HFF-Myc (cell line): ENCODE measurements around the gene KRT72.

Experiments used
- DNase-seq: peaks from one replicate; pipeline ENCODE4 v3.0.0-alpha.2; 2011; ENCODE audit warnings: low read depth; ENCODE audit errors: extremely low read depth
- H3K4me3 ChIP-seq: replicated peaks from 2 replicates; pipeline ENCODE4 v1.5.1; 2011; ENCODE audit warnings: low read depth, mild to moderate bottlenecking, control low read depth, low read length
- CTCF ChIP-seq: IDR thresholded peaks from 2 replicates; pipeline ENCODE4 v1.5.1; 2012; ENCODE audit warnings: mild to moderate bottlenecking, low read depth, low read length, control low read depth; ENCODE audit errors: missing control alignments

The KRT72 gene

DNA sequence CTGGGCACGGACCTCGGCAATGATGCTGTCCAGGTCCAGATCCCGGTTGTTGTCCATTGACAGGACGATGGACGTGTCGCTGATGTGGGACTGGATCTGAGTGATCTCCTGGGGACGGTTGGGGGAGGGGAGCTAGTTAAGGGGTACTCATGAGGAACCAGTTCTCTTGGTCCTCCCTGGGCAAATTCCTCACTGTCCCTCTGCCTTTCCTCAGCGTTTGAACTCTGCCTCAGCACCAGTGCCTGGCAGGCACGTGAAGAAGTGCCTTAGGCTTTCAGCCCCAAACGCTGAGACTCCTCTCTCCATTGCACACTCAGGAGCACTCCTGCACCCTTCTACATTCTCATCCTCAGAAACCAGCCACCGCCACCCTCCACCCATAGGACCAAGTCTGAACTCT lies 9.7 kb downstream of the KRT72 start:
- no peak for TF ChIP-seq CTCF
- H3K4me3 ChIP-seq, result no peak overlapping the region
- no peak for DNase-seq

- H3K4me3 ChIP-seq, result no peak overlapping the region
- no peak for TF ChIP-seq CTCF
- no peak for DNase-seq
These were observed 11.2 kb downstream of the KRT72 start for GRCh38 chr12:52590021-52590420.

GRCh38 chr12:52587563-52587962 lies 13.7 kb downstream of the KRT72 start:
- no peak for TF ChIP-seq CTCF
- H3K4me3 ChIP-seq, result no peak overlapping the region
- DNase-seq, result no peak

GRCh38 chr12:52585946-52586345 lies 15.3 kb downstream of the KRT72 start:
- no peak for DNase-seq
- TF ChIP-seq CTCF, result no peak
- H3K4me3 ChIP-seq, result no peak overlapping the region

DNA sequence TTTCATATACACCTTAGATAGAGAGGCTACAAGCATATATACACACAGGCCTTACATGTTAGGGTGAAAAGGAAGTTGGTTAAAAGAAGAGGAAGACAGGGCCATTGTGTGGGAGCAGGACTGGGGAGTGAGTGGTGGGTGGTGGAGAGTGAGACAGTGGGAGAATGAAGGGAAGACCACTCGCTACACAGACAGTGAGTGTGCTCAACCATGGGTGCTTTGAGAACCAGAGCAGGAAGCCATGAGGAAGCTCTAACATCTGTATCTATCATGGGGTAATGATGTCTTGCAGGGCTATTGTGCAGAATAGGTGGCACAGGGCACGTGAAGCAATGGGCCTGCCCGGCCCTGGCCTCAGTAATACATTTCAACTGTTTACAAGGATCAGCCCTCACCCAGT lies 16.2 kb downstream of the KRT72 start:
- no peak for TF ChIP-seq CTCF
- DNase-seq, result no peak
- no peak overlapping the region for H3K4me3 ChIP-seq

DNA sequence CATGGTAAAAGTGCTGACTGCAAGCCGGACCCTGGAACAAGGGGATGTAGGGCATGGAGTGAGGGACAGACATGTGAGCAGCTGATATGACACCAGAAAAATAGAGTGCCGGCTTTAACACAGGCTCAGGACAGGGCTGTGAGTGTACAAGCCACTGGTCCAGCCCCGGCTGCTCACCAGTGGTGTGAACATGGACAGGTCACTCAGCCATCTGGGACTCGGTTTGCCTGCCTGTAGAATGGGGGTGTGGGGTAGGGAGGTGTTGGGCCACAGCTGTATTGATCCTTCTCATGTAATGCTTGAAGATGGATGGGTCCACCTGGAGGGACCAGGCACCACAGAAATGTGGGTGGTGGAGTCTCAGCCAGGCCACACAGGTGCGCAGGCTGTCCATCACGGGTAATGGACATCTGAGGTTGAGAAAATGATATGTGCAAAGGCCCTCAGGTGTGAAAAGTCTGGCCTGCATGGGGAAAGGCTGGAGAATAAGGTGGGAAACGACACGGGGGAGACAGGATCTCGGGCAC lies 17.0 kb downstream of the KRT72 start:
- no peak for TF ChIP-seq CTCF
- no peak for DNase-seq
- no peak overlapping the region for H3K4me3 ChIP-seq

GRCh38 chr12:52582971-52583456 lies 18.2 kb downstream of the KRT72 start:
- H3K4me3 ChIP-seq, result no peak overlapping the region
- TF ChIP-seq CTCF, result peak; percentile 67
- peak; percentile 35 for DNase-seq
